ENCODE results near the gene CDC42BPA. TPM values are rescaled to one million over a fixed set of nuclear protein-coding genes. Genes with fewer than 3 reads are reported as not detected.

The CDC42BPA gene
- total and polyA plus RNA-seq, 2 donors (not counting 3 experiments of a cell fraction or from before 2014, with no cell fraction given): 26.1 to 92.6 TPM

GRCh38 chr1:226945858-226946245 lies 372.4 kb downstream of the CDC42BPA start:
- no peaks in the 10 kb centered on the region for H3K36me3 ChIP-seq (ENCODE audit: control insufficient read depth in 2 of 2, extremely low read depth in 1 of 2, insufficient read depth in 2 of 2, low read length in 2 of 2)
- POLR2A ChIA-PET: no interaction called here
- no peaks in the 10 kb centered on the region for H4K20me1 ChIP-seq (replicated peaks; ENCODE audit: control insufficient read depth, extremely low read depth, insufficient read depth, low read length)
- H2AFZ ChIP-seq (ENCODE audit: low read depth, low read length): no peak overlapping the region
- H3K9me1 ChIP-seq (replicated peaks; ENCODE audit: control insufficient read depth, extremely low read depth, insufficient read depth, low read length): no peaks in the 10 kb centered on the region
- FAIRE-seq (no peak), DNase-seq (ENCODE audit: low read depth, low spot score) (no peak)
- no peak overlapping the region for H3K27ac ChIP-seq (ENCODE audit: insufficient read depth, low read depth, low read length)
- no peaks in the 10 kb centered on the region for H3K4me1 ChIP-seq (ENCODE audit: control insufficient read depth, extremely low read depth, insufficient read depth, low read length)
- no TSS peak for BruUV-seq (replicated peaks)
- H3K9me3 ChIP-seq (replicated peaks; ENCODE audit: control insufficient read depth, insufficient read depth, low read length): no peaks in the 10 kb centered on the region
- no peak overlapping the region for H3K4me2 ChIP-seq (ENCODE audit: insufficient read depth, low read length)
- no peak overlapping the region for H3K4me3 ChIP-seq (replicated peaks in 1 of 3; ENCODE audit: insufficient read depth in 1 of 3, low read depth in 1 of 3, low read length in 3 of 3)
- no peaks in the 10 kb centered on the region for H3K27me3 ChIP-seq (ENCODE audit: control insufficient read depth in 2 of 2, insufficient read depth in 2 of 2, low read length in 2 of 2)
- TF ChIP-seq FOS (IDR thresholded peaks at IDR 0.05; ENCODE audit: borderline replicate concordance, insufficient read depth, low read length): no peak
- TF ChIP-seq CTCF (IDR thresholded peaks at IDR 0.05; ENCODE audit: extremely low read depth in 1 of 2, insufficient read depth in 1 of 2, low read depth in 1 of 2, low read length in 2 of 2): no peak
- TF ChIP-seq GATA2 (IDR thresholded peaks at IDR 0.05; ENCODE audit: insufficient read depth, insufficient read length, low read depth, low read length): no peak
- TF ChIP-seq POLR2AphosphoS5 (IDR thresholded peaks at IDR 0.05; ENCODE audit: insufficient read depth, low read depth, low read length): no peak
- TF ChIP-seq MAX (IDR thresholded peaks at IDR 0.05; ENCODE audit: insufficient read depth, insufficient read length): no peak
- TF ChIP-seq EZH2 (IDR thresholded peaks at IDR 0.05; ENCODE audit: borderline replicate concordance, low read depth, low read length, severe bottlenecking): no peak
- no peak for TF ChIP-seq JUN (IDR thresholded peaks at IDR 0.05; ENCODE audit: borderline replicate concordance, insufficient read depth, insufficient read length, low read depth)
- no peak for TF ChIP-seq MYC (IDR thresholded peaks at IDR 0.05; ENCODE audit: low read depth, low read length)
- TF ChIP-seq POLR2A (IDR thresholded peaks at IDR 0.05; ENCODE audit: low read depth, low read length): no peak
- dilution Hi-C loops (cut with MboI; ENCODE audit: extremely low pct_ligation_motif_present, low sequenced_read_pairs) (no loop called here), intact Hi-C loops (cut with micrococcal nuclease) (loop anchor here (10.0 kb wide), 1 partner anchor 211 kb away; the partner anchor contains the start of gene ITPKB)
- H3K9ac ChIP-seq (replicated peaks; ENCODE audit: extremely low read depth, insufficient read depth, low read length): no peak overlapping the region
- CTCF ChIA-PET: interaction anchor here (1.4 kb wide), 1 partner anchor 29 kb away, joined by 5 read pairs; no protein-coding TSS in a partner anchor
- H3K79me2 ChIP-seq (ENCODE audit: control insufficient read depth, insufficient read depth, low read length): no peaks in the 10 kb centered on the region

All from endothelial cell of umbilical vein (primary cell).